GM23338 (cell line): ENCODE results near the gene RFC5.

Source experiments
- CREB1 ChIP-seq: fragments of 250-450 bp; sonication (Bioruptor Pico); IDR thresholded peaks from 2 replicates; pipeline ENCODE4 v1.5.0; 2020; ENCODE audit warnings: low read depth, mild to moderate bottlenecking, moderate library complexity
- EZH2 ChIP-seq: fragments of 200-600 bp; sonication (generic); IDR thresholded peaks from one replicate; pipeline ENCODE4 v1.8.0; 2017; ENCODE audit warnings: antibody characterized with exemption, mild to moderate bottlenecking, low read depth; ENCODE audit not compliant: unreplicated experiment
- POLR2AphosphoS5 ChIP-seq: IDR thresholded peaks from 2 replicates; pipeline ENCODE4 v1.6.1; 2016; ENCODE audit warnings: antibody characterized with exemption, low read depth
- TF ChIP-seq, protein P1 (sequence below), 2 experiments: fragments of 200-600 bp in 1 of 2; sonication (generic) in 1 of 2; conservative IDR thresholded peaks; 2 replicates each; pipeline versions ENCODE4 v1.5.1 to v1.6.1; 2016 to 2017; ENCODE audit warnings: antibody characterized with exemption in 2 of 2, low read depth in 2 of 2, mild to moderate bottlenecking in 2 of 2, moderate library complexity in 1 of 2
- TF ChIP-seq, protein P2 (sequence below): IDR thresholded peaks from one replicate; pipeline ENCODE4 v1.6.1; 2018; ENCODE audit warnings: antibody characterized with exemption; ENCODE audit not compliant: unreplicated experiment
- TF ChIP-seq, protein P3 (sequence below): IDR thresholded peaks from 2 replicates; pipeline ENCODE4 v1.6.1; 2016; ENCODE audit warnings: antibody characterized with exemption

DNA sequence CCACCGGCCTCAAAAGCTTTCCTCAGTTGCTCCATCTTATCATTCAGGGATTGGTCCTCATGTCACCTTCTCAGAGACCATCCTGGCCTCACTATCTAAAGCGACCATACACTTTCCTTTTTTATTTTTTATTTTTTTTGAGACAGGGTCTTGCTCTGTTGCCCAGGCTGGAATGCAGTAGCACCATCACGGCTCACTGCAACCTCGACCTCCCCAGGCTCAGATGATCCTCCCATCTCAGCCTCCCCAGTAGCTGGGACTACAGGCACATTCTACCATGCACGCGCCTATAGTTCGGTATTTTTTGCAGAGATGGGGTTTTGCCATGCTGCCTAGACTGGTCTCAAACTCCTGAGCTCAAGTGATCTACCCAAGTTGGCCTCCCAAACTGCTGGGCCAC, 41.7 kb downstream of the RFC5 start:
- TF ChIP-seq POLR2AphosphoS5 (no peak), EZH2 (no peak), CREB1 (no peak)
- TF ChIP-seq, protein P1, sequence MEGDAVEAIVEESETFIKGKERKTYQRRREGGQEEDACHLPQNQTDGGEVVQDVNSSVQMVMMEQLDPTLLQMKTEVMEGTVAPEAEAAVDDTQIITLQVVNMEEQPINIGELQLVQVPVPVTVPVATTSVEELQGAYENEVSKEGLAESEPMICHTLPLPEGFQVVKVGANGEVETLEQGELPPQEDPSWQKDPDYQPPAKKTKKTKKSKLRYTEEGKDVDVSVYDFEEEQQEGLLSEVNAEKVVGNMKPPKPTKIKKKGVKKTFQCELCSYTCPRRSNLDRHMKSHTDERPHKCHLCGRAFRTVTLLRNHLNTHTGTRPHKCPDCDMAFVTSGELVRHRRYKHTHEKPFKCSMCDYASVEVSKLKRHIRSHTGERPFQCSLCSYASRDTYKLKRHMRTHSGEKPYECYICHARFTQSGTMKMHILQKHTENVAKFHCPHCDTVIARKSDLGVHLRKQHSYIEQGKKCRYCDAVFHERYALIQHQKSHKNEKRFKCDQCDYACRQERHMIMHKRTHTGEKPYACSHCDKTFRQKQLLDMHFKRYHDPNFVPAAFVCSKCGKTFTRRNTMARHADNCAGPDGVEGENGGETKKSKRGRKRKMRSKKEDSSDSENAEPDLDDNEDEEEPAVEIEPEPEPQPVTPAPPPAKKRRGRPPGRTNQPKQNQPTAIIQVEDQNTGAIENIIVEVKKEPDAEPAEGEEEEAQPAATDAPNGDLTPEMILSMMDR (conservative IDR thresholded peaks at IDR 0.05; ENCODE audit: low read depth in 2 of 2), result no peak
- TF ChIP-seq, protein P2, sequence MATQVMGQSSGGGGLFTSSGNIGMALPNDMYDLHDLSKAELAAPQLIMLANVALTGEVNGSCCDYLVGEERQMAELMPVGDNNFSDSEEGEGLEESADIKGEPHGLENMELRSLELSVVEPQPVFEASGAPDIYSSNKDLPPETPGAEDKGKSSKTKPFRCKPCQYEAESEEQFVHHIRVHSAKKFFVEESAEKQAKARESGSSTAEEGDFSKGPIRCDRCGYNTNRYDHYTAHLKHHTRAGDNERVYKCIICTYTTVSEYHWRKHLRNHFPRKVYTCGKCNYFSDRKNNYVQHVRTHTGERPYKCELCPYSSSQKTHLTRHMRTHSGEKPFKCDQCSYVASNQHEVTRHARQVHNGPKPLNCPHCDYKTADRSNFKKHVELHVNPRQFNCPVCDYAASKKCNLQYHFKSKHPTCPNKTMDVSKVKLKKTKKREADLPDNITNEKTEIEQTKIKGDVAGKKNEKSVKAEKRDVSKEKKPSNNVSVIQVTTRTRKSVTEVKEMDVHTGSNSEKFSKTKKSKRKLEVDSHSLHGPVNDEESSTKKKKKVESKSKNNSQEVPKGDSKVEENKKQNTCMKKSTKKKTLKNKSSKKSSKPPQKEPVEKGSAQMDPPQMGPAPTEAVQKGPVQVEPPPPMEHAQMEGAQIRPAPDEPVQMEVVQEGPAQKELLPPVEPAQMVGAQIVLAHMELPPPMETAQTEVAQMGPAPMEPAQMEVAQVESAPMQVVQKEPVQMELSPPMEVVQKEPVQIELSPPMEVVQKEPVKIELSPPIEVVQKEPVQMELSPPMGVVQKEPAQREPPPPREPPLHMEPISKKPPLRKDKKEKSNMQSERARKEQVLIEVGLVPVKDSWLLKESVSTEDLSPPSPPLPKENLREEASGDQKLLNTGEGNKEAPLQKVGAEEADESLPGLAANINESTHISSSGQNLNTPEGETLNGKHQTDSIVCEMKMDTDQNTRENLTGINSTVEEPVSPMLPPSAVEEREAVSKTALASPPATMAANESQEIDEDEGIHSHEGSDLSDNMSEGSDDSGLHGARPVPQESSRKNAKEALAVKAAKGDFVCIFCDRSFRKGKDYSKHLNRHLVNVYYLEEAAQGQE, result no peak
- TF ChIP-seq, protein P3, sequence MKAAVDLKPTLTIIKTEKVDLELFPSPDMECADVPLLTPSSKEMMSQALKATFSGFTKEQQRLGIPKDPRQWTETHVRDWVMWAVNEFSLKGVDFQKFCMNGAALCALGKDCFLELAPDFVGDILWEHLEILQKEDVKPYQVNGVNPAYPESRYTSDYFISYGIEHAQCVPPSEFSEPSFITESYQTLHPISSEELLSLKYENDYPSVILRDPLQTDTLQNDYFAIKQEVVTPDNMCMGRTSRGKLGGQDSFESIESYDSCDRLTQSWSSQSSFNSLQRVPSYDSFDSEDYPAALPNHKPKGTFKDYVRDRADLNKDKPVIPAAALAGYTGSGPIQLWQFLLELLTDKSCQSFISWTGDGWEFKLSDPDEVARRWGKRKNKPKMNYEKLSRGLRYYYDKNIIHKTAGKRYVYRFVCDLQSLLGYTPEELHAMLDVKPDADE, result no peak
